MM.1S (cell line): ENCODE data around the gene UGCG.
A peak's percentile ranks its signal among the peaks of the same experiment; 100 is the strongest.

Experiments
- DNase-seq: peaks from one replicate; pipeline ENCODE4 v3.0.0-alpha.2; 2015
- H2AFZ ChIP-seq: fragments of 300-600 bp; sonication (generic); 2 replicates; pipeline ENCODE4 v1.6.0; 2016; ENCODE audit warnings: antibody characterized with exemption, low read length
- H3F3A ChIP-seq: fragments of 300-600 bp; sonication (generic); 2 replicates; pipeline ENCODE4 v1.6.1; 2016; ENCODE audit warnings: mild to moderate bottlenecking, antibody characterized with exemption, low read length, moderate library complexity, mixed read lengths; ENCODE audit not compliant: insufficient read depth
- H3K27ac ChIP-seq: fragments of 300-600 bp; sonication (generic); 2 replicates; pipeline ENCODE4 v1.5.1; 2016; ENCODE audit warnings: mild to moderate bottlenecking, low read length
- H3K27me3 ChIP-seq: fragments of 300-600 bp; sonication (generic); replicated peaks from 2 replicates; pipeline ENCODE4 v1.6.0; 2016; ENCODE audit warnings: low read length; ENCODE audit not compliant: insufficient read depth
- H3K36me3 ChIP-seq: fragments of 300-600 bp; sonication (generic); replicated peaks from 2 replicates; pipeline ENCODE4 v1.6.1; 2016; ENCODE audit warnings: mild to moderate bottlenecking, low read length, mixed read lengths; ENCODE audit not compliant: insufficient read depth
- H3K4me1 ChIP-seq: fragments of 300-600 bp; sonication (generic); 2 replicates; pipeline ENCODE4 v1.6.1; 2016; ENCODE audit warnings: low read length, mixed read lengths
- H3K4me2 ChIP-seq: fragments of 300-600 bp; sonication (generic); 2 replicates; pipeline ENCODE4 v1.6.0; 2016; ENCODE audit warnings: low read depth, low read length
- H3K4me3 ChIP-seq: fragments of 300-600 bp; sonication (generic); 2 replicates; pipeline ENCODE4 v1.5.1; 2016; ENCODE audit warnings: low read length, mixed read lengths
- H3K79me2 ChIP-seq: fragments of 300-600 bp; sonication (generic); 2 replicates; pipeline ENCODE4 v1.6.1; 2016; ENCODE audit warnings: mixed run types, low read length, mixed read lengths
- H3K9ac ChIP-seq: fragments of 300-600 bp; sonication (generic); 2 replicates; pipeline ENCODE4 v1.6.1; 2016; ENCODE audit warnings: low read length, mixed read lengths
- H3K9me2 ChIP-seq: fragments of 300-600 bp; sonication (generic); replicated peaks from 2 replicates; pipeline ENCODE4 v1.6.1; 2016; ENCODE audit warnings: mild to moderate bottlenecking, low read length, mixed read lengths; ENCODE audit not compliant: insufficient read depth
- H3K9me3 ChIP-seq: fragments of 300-600 bp; sonication (generic); replicated peaks from 2 replicates; pipeline ENCODE4 v1.6.1; 2016; ENCODE audit warnings: mild to moderate bottlenecking, low read length, mixed read lengths; ENCODE audit not compliant: insufficient read depth
- H4K20me1 ChIP-seq: fragments of 300-600 bp; sonication (generic); 2 replicates; pipeline ENCODE4 v1.6.1; 2016; ENCODE audit warnings: mild to moderate bottlenecking, low read length, moderate library complexity, mixed read lengths; ENCODE audit not compliant: insufficient read depth
- CTCF ChIP-seq: fragments of 300-600 bp; sonication (generic); IDR thresholded peaks from 2 replicates; pipeline ENCODE4 v1.5.1; 2016; ENCODE audit warnings: antibody characterized with exemption, low read length, mixed read lengths
- EZH2 ChIP-seq: fragments of 300-600 bp; sonication (generic); optimal IDR thresholded peaks from 2 replicates; pipeline ENCODE3; 2017; ENCODE audit warnings: low read depth, mild to moderate bottlenecking, antibody characterized with exemption, low read length, mixed read lengths
- EZH2phosphoT487 ChIP-seq: fragments of 300-600 bp; sonication (generic); IDR thresholded peaks from 2 replicates; pipeline ENCODE4 v1.6.1; 2018; ENCODE audit warnings: antibody characterized with exemption, low read length

Gene UGCG

GRCh38 chr9:111922324-111923013 is 25.9 kb downstream of the UGCG start:
- Histone ChIP-seq H3K36me3 (no peaks in the 10 kb centered on the region), H3K4me1 (peaks cover 17% of the 10 kb centered on the region), H3K4me2 (no peak overlapping the region), H3K9ac (no peak overlapping the region), H3F3A (peaks cover 7% of the 10 kb centered on the region), H3K9me3 (no peaks in the 10 kb centered on the region), H4K20me1 (no peaks in the 10 kb centered on the region), H3K79me2 (peaks cover 45% of the 10 kb centered on the region), H3K4me3 (no peak overlapping the region), H3K27me3 (no peaks in the 10 kb centered on the region), H3K9me2 (no peaks in the 10 kb centered on the region), H3K27ac (no peak overlapping the region), H2AFZ (no peak overlapping the region)
- no peak for DNase-seq
- TF ChIP-seq CTCF, result no peak
- TF ChIP-seq EZH2, result no peak
- no peak for TF ChIP-seq EZH2phosphoT487

- no peaks in the 10 kb centered on the region for H3K9me3 ChIP-seq
- H3K36me3 ChIP-seq, result no peaks in the 10 kb centered on the region
- no peaks in the 10 kb centered on the region for H4K20me1 ChIP-seq
- H3K27ac ChIP-seq, result no peak overlapping the region
- H3K4me1 ChIP-seq, result peaks cover 26% of the 10 kb centered on the region
- no peak overlapping the region for H2AFZ ChIP-seq
- no peak overlapping the region for H3K4me2 ChIP-seq
- H3F3A ChIP-seq, result peaks cover 7% of the 10 kb centered on the region
- no peak for DNase-seq
- no peak overlapping the region for H3K4me3 ChIP-seq
- no peak for TF ChIP-seq EZH2
- TF ChIP-seq CTCF, result no peak
- TF ChIP-seq EZH2phosphoT487, result no peak
- H3K79me2 ChIP-seq, result peaks cover 38% of the 10 kb centered on the region
- H3K27me3 ChIP-seq, result no peaks in the 10 kb centered on the region
- H3K9me2 ChIP-seq, result no peaks in the 10 kb centered on the region
- no peak overlapping the region for H3K9ac ChIP-seq
Observed at GRCh38 chr9:111924281-111924680, 27.7 kb downstream of the UGCG start.

GRCh38 chr9:111925017-111925770 is 28.6 kb downstream of the UGCG start:
- no peak overlapping the region for H3K9ac ChIP-seq
- TF ChIP-seq EZH2 (no peak), EZH2phosphoT487 (no peak), CTCF (no peak)
- no peaks in the 10 kb centered on the region for H3K9me3 ChIP-seq
- peaks cover 32% of the 10 kb centered on the region for H3K79me2 ChIP-seq
- peaks cover 7% of the 10 kb centered on the region for H3F3A ChIP-seq
- peak overlapping the region; percentile 44; the same call in 1 of the 2 replicates for H3K4me2 ChIP-seq
- no peaks in the 10 kb centered on the region for H4K20me1 ChIP-seq
- H3K4me1 ChIP-seq, result peaks cover 26% of the 10 kb centered on the region
- no peak overlapping the region for H2AFZ ChIP-seq
- H3K9me2 ChIP-seq, result no peaks in the 10 kb centered on the region
- no peak overlapping the region for H3K4me3 ChIP-seq
- 0 out of 2 replicates have a peak overlapping the region, but pooled peaks have one; percentile 35 for H3K27ac ChIP-seq
- no peaks in the 10 kb centered on the region for H3K36me3 ChIP-seq
- H3K27me3 ChIP-seq, result no peaks in the 10 kb centered on the region
- no peak for DNase-seq
